Ishikawa (cell line): ENCODE measurements around the gene HIPK1.

Experiments used
- CEBPB ChIP-seq: IDR thresholded peaks from 2 replicates; pipeline ENCODE4 v1.6.1; 2012
- CREB1 ChIP-seq: IDR thresholded peaks from 2 replicates; pipeline ENCODE4 v1.6.1; 2012; ENCODE audit warnings: low read depth
- EGR1 ChIP-seq: IDR thresholded peaks from 2 replicates; pipeline ENCODE4 v1.6.1; 2012
- EP300 ChIP-seq: IDR thresholded peaks from 2 replicates; pipeline ENCODE4 v1.6.1; 2012; ENCODE audit warnings: borderline replicate concordance
- FOXM1 ChIP-seq: IDR thresholded peaks from 2 replicates; pipeline ENCODE4 v1.6.1; 2012; ENCODE audit warnings: low read depth, borderline replicate concordance
- NFIC ChIP-seq: IDR thresholded peaks from 2 replicates; pipeline ENCODE4 v1.6.1; 2012
- RAD21 ChIP-seq: IDR thresholded peaks from 2 replicates; pipeline ENCODE4 v1.6.1; 2012; ENCODE audit warnings: low read depth
- TAF1 ChIP-seq: IDR thresholded peaks from 2 replicates; pipeline ENCODE4 v1.6.1; 2012; ENCODE audit warnings: low read depth, mild to moderate bottlenecking
- TCF12 ChIP-seq: IDR thresholded peaks from 2 replicates; pipeline ENCODE4 v1.6.1; 2012; ENCODE audit warnings: low read depth
- TEAD4 ChIP-seq: IDR thresholded peaks from 2 replicates; pipeline ENCODE4 v1.6.1; 2012
- YY1 ChIP-seq: IDR thresholded peaks from 2 replicates; pipeline ENCODE4 v1.6.1; 2012; ENCODE audit warnings: low read depth
- ZBTB7A ChIP-seq: IDR thresholded peaks from 2 replicates; pipeline ENCODE4 v1.6.1; 2012; ENCODE audit warnings: low read depth
- TF ChIP-seq, protein P1 (sequence below): IDR thresholded peaks from 2 replicates; pipeline ENCODE4 v1.6.1; 2012; ENCODE audit warnings: low read depth, mild to moderate bottlenecking
- TF ChIP-seq, protein P2 (sequence below): IDR thresholded peaks from 2 replicates; pipeline ENCODE4 v1.6.1; 2012
- TF ChIP-seq, protein P3 (sequence below): IDR thresholded peaks from 2 replicates; pipeline ENCODE4 v1.6.1; 2012

The HIPK1 gene

DNA sequence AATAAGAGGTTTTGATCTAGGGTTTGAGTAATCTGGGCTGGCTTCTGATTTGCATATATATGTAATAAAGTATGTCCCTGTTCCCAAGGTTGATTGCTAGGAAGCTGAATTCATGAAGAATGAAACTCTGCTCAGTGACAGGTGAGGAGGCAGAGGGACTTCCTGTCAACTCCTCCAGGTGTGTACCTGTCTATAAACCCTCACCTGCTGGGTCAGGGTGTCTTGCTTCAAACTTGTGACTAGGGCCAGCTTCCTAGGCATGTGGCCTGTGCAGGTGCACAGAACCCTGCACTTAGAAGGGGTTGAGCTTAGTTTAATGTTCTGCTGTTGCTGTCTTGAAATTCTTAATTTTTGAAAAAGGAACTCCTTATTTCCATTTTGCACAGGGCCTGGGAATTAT lies 71.3 kb downstream of the HIPK1 start:
- TF ChIP-seq TAF1 (no peak), TCF12 (no peak), EGR1 (no peak), YY1 (no peak), RAD21 (no peak), EP300 (no peak), CEBPB (no peak), CREB1 (no peak), ZBTB7A (no peak), NFIC (no peak), TEAD4 (no peak), FOXM1 (no peak)
- TF ChIP-seq, protein P1, sequence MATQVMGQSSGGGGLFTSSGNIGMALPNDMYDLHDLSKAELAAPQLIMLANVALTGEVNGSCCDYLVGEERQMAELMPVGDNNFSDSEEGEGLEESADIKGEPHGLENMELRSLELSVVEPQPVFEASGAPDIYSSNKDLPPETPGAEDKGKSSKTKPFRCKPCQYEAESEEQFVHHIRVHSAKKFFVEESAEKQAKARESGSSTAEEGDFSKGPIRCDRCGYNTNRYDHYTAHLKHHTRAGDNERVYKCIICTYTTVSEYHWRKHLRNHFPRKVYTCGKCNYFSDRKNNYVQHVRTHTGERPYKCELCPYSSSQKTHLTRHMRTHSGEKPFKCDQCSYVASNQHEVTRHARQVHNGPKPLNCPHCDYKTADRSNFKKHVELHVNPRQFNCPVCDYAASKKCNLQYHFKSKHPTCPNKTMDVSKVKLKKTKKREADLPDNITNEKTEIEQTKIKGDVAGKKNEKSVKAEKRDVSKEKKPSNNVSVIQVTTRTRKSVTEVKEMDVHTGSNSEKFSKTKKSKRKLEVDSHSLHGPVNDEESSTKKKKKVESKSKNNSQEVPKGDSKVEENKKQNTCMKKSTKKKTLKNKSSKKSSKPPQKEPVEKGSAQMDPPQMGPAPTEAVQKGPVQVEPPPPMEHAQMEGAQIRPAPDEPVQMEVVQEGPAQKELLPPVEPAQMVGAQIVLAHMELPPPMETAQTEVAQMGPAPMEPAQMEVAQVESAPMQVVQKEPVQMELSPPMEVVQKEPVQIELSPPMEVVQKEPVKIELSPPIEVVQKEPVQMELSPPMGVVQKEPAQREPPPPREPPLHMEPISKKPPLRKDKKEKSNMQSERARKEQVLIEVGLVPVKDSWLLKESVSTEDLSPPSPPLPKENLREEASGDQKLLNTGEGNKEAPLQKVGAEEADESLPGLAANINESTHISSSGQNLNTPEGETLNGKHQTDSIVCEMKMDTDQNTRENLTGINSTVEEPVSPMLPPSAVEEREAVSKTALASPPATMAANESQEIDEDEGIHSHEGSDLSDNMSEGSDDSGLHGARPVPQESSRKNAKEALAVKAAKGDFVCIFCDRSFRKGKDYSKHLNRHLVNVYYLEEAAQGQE, result no peak
- TF ChIP-seq, protein P2, sequence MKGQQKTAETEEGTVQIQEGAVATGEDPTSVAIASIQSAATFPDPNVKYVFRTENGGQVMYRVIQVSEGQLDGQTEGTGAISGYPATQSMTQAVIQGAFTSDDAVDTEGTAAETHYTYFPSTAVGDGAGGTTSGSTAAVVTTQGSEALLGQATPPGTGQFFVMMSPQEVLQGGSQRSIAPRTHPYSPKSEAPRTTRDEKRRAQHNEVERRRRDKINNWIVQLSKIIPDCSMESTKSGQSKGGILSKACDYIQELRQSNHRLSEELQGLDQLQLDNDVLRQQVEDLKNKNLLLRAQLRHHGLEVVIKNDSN, result no peak
- TF ChIP-seq, protein P3, sequence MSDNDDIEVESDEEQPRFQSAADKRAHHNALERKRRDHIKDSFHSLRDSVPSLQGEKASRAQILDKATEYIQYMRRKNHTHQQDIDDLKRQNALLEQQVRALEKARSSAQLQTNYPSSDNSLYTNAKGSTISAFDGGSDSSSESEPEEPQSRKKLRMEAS, result no peak

DNA sequence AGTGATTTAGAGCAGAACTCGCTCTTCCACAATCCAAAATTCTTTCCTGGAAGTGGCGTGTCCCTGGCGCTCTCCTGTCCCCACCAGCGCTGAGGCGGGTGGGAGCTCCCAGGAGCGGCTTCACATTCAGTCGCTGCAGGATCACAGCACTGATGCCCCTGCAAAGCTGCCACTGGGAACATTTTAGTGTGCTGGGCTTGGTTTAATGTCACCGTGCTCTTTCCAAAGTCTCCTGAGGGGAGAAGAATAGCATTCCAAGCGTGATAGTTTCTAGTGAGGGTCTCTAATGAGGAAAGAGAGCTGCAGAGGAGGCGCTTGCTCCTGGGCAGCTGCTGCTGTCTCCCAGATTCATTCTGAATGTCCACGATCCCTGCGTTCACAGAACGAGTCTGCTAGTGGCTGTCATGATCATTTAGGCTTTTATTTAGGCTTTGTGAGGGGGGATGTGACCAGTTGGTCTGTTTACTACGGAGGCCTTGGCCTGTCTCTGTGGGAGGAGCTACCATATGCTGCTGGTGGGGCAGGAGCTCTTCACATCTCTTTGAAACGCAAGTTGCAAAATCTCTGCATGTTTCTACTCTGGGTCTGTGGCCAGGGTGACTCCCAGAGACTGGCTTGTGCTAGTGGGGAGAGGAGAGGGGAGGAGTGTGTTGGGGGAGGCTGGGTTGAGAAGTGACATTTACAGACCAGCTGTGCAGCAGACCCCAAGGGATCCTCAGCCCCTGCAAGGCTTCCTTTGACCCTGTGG lies 73.5 kb downstream of the HIPK1 start:
- no peak for TF ChIP-seq EGR1
- TF ChIP-seq RAD21, result no peak
- no peak for TF ChIP-seq TCF12
- no peak for TF ChIP-seq FOXM1
- TF ChIP-seq, protein P2, result no peak
- TF ChIP-seq CREB1, result no peak
- TF ChIP-seq, protein P1, result no peak
- no peak for TF ChIP-seq CEBPB
- no peak for TF ChIP-seq TEAD4
- no peak for TF ChIP-seq ZBTB7A
- TF ChIP-seq NFIC, result no peak
- no peak for TF ChIP-seq EP300

DNA sequence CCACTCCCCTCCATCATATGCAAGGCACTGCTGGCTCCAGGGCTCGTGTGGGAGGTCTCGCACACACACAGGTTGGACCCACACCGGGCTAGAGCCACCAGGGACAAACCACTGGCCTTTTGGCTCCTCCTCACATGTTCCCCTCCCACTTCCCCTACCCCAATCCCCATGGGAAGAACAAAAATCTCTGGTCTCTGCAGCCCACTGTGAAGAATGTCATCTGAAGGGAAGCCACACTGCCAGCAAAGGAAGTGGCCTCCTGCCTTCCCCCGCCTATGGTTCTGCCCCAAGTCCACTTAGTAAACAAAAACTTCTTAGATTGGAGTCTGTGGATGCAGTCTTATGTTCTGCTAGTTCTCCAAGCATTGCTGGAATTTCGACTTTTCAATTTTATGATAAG lies 74.3 kb downstream of the HIPK1 start:
- TF ChIP-seq, protein P2, result no peak
- TF ChIP-seq TCF12, result no peak
- TF ChIP-seq ZBTB7A, result no peak
- TF ChIP-seq NFIC, result no peak
- TF ChIP-seq, protein P1, result no peak

DNA sequence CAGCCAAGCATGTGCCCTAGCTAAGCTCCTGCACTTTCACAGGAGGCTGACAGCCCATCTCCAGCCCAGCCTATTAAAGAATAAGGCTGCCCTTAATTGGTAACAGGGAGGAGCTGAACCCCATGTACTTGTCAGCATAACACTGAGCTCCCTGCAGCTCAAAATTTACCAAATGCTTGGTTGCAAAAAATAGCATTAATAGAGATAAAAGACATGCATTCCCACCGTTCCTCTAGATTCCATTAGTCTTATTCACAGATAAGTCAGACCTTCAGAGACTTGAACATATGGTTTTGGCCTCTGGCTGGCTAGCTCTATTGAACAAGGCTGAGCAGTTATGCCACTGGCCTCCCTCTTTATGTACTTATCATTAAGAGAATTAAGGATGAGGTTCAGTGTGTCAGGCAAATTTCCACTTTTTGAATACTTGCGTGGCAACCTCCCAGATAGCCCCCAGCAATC lies 79.4 kb downstream of the HIPK1 start:
- no peak for TF ChIP-seq YY1
- TF ChIP-seq CEBPB, result no peak
- TF ChIP-seq CREB1, result no peak
- TF ChIP-seq EP300, result no peak
- TF ChIP-seq TEAD4, result no peak
- no peak for TF ChIP-seq TAF1
- no peak for TF ChIP-seq ZBTB7A
- TF ChIP-seq EGR1, result no peak
- TF ChIP-seq, protein P3, result no peak
- TF ChIP-seq FOXM1, result no peak
- no peak for TF ChIP-seq NFIC
- TF ChIP-seq, protein P1, result no peak
- TF ChIP-seq RAD21, result no peak
- TF ChIP-seq, protein P2, result no peak
- no peak for TF ChIP-seq TCF12
